DND-41 (cell line): ENCODE measurements around the gene MAP3K2.

Experiments
- ATAC-seq: fragments of 200-7000 bp; cut with Tn5 transposase; 3 replicates; pipeline ENCODE4 v1.9.1; 2021; ENCODE audit warnings: low read depth; ENCODE audit not compliant: insufficient read depth
- DNase-seq: peaks from one replicate; pipeline ENCODE4 v3.0.0-alpha.2; 2020
- H2AFZ ChIP-seq: 2 replicates; pipeline ENCODE4 v1.6.0; 2012; ENCODE audit warnings: low read depth, low read length
- H3K27ac ChIP-seq: 2 replicates; pipeline ENCODE4 v1.5.1; 2012; ENCODE audit warnings: low read length, inconsistent platforms
- H3K27me3 ChIP-seq: fragments of 200-600 bp; sonication (generic); 2 replicates; pipeline ENCODE4 v1.6.0; 2012; ENCODE audit warnings: low read length, mild to moderate bottlenecking, inconsistent platforms; ENCODE audit not compliant: insufficient read depth, poor library complexity
- H3K36me3 ChIP-seq: 2 replicates; pipeline ENCODE4 v1.5.1; 2012; ENCODE audit warnings: low read length, inconsistent platforms; ENCODE audit not compliant: insufficient read depth
- H3K4me1 ChIP-seq: 2 replicates; pipeline ENCODE4 v1.5.1; 2012; ENCODE audit warnings: mild to moderate bottlenecking, low read length; ENCODE audit not compliant: insufficient read depth
- H3K4me2 ChIP-seq: 2 replicates; pipeline ENCODE4 v1.6.0; 2012; ENCODE audit warnings: mild to moderate bottlenecking, moderate library complexity, low read length, inconsistent platforms; ENCODE audit not compliant: insufficient read depth
- H3K4me3 ChIP-seq, 2 experiments: fragments of 200-600 bp in 1 of 2; shearing (Covaris generic) in 1 of 2; 2 replicates each; pipeline ENCODE4 v1.5.1; 2012 to 2016; ENCODE audit warnings: inconsistent platforms in 2 of 2, low read length in 2 of 2, mild to moderate bottlenecking in 2 of 2, low read depth in 1 of 2, moderate library complexity in 1 of 2
- H3K79me2 ChIP-seq: 2 replicates; pipeline ENCODE4 v1.6.0; 2012; ENCODE audit warnings: low read length, inconsistent platforms; ENCODE audit not compliant: insufficient read depth
- H3K9ac ChIP-seq: 2 replicates; pipeline ENCODE4 v1.6.0; 2012; ENCODE audit warnings: low read depth, mild to moderate bottlenecking, inconsistent platforms, low read length, moderate library complexity
- H3K9me3 ChIP-seq: 2 replicates; pipeline ENCODE4 v1.5.1; 2012; ENCODE audit warnings: low read length, moderate library complexity, mild to moderate bottlenecking, inconsistent platforms; ENCODE audit not compliant: insufficient read depth, severe bottlenecking
- H4K20me1 ChIP-seq: 2 replicates; pipeline ENCODE4 v1.6.0; 2012; ENCODE audit warnings: low read length; ENCODE audit not compliant: insufficient read depth
- EZH2 ChIP-seq: IDR thresholded peaks from 3 replicates; pipeline ENCODE4 v1.6.1; 2012; ENCODE audit warnings: borderline replicate concordance, low read depth, mild to moderate bottlenecking, moderate library complexity, low read length, inconsistent platforms; ENCODE audit not compliant: severe bottlenecking
- TF ChIP-seq, protein P1 (sequence below): IDR thresholded peaks from 2 replicates; pipeline ENCODE4 v1.5.1; 2012; ENCODE audit warnings: borderline replicate concordance, low read length, moderate library complexity, mild to moderate bottlenecking; ENCODE audit not compliant: poor library complexity, severe bottlenecking; ENCODE audit errors: extremely low read depth

MAP3K2 gene

DNA sequence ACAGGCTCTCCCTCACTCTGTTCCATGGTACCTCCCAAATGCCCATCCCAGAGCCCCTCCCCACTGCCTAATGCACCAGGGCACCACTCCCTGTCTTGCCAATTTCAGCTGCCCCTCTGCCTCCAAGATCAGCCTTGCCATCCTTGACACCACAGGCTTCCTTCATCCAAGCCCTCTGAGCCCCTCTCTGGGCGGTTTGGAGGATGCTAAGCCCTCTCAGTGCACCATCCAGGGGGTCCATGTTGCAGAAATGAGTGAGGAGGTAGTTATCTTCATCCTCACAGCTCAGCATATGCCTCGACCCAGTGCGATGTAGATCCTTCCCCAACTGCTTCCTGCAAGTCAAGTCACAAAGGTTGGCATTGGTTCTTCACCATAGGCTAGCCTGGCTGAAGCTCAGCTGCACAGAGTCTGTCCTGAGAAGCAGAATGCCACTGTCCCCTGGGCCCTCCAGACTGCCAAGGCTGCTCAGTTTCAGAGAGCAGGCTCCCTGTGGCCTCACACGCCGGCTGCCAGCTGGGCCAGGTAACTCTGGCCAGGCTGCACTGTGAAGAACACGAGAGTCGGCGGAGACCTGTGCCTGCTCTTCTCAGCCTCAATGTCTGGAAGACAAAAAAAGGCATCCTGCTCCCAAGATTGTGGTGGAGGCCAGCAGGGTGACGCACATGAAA is 9.9 kb upstream of the MAP3K2 start:
- Histone ChIP-seq H3K4me3 (no peak overlapping the region), H3K27ac (no peak overlapping the region), H2AFZ (no peak overlapping the region), H3K9me3 (no peaks in the 10 kb centered on the region), H3K79me2 (no peaks in the 10 kb centered on the region), H3K4me2 (no peak overlapping the region), H3K36me3 (no peaks in the 10 kb centered on the region), H4K20me1 (no peaks in the 10 kb centered on the region), H3K27me3 (no peaks in the 10 kb centered on the region), H3K4me1 (peaks cover 3% of the 10 kb centered on the region; the same call in 1 of the 2 replicates), H3K9ac (no peak overlapping the region)
- ATAC-seq (0 out of 3 replicates have a peak, but pooled peaks have one; percentile 6), DNase-seq (no peak)
- TF ChIP-seq, protein P1, sequence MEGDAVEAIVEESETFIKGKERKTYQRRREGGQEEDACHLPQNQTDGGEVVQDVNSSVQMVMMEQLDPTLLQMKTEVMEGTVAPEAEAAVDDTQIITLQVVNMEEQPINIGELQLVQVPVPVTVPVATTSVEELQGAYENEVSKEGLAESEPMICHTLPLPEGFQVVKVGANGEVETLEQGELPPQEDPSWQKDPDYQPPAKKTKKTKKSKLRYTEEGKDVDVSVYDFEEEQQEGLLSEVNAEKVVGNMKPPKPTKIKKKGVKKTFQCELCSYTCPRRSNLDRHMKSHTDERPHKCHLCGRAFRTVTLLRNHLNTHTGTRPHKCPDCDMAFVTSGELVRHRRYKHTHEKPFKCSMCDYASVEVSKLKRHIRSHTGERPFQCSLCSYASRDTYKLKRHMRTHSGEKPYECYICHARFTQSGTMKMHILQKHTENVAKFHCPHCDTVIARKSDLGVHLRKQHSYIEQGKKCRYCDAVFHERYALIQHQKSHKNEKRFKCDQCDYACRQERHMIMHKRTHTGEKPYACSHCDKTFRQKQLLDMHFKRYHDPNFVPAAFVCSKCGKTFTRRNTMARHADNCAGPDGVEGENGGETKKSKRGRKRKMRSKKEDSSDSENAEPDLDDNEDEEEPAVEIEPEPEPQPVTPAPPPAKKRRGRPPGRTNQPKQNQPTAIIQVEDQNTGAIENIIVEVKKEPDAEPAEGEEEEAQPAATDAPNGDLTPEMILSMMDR = no peak
- no peak for TF ChIP-seq EZH2

DNA sequence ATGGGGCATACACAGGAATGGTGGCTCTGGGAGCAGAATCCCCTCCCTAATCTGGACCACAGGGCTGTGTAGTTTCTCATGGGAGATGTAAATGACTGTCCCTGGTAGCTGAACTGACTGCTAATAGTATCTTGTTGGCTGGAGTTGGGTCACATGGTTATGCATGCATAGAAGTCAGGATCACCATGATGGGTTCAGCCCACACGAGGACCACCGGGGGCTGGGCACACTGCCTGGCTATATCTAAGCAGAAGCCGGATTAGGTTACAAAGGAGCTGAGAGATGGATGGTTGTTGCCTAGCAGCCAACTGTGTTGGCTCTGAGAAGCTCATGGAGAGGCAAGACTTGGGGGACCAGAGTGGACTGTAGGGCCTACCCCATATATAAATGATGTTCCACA is 6.7 kb upstream of the MAP3K2 start:
- Histone ChIP-seq H3K9me3 (no peaks in the 10 kb centered on the region), H3K79me2 (no peaks in the 10 kb centered on the region), H2AFZ (no peak overlapping the region), H3K27ac (no peak overlapping the region), H3K4me2 (no peak overlapping the region), H3K36me3 (no peaks in the 10 kb centered on the region), H3K9ac (no peak overlapping the region), H3K27me3 (no peaks in the 10 kb centered on the region), H4K20me1 (no peaks in the 10 kb centered on the region), H3K4me3 (no peak overlapping the region), H3K4me1 (peaks cover 10% of the 10 kb centered on the region)
- ATAC-seq (no peak), DNase-seq (no peak)
- TF ChIP-seq EZH2 = no peak
- TF ChIP-seq, protein P1 = no peak

DNA sequence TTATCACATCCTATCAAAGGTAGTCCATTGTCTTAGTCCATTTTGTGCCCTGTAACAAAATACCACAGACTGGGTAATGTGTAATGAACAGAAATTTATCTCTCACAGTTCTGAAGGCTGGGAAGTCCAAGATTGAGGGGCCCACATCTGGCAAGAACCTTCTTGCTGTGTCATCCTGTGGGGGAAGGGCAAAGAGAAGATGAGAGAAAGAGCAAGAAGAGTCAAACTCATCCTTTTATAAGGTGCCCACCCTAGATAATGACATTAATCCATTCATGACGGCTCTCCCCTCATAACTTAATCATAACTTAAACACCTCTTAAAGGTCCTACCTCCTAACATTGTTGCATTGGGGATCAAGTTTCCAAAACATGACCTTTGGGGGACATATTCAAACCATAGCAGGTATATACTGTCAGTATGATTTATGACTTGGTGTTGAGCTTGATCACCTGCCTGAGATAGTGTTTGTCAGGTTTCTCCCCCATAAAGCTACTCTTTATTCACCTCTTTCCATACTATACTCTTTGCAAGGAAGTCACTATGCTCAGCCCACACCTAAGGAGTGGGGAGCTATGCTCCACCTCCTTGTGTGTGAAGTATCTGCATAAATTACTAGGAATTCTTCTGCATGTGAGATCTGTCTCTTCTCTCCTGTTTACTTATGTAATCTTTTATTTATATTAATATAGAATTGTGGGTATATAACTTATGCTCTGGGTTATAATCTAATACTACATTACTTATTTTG is 5.2 kb upstream of the MAP3K2 start:
- Histone ChIP-seq H3K4me2 (no peak overlapping the region), H4K20me1 (no peaks in the 10 kb centered on the region), H3K27ac (no peak overlapping the region), H3K4me1 (peaks cover 19% of the 10 kb centered on the region), H3K9ac (no peak overlapping the region), H3K4me3 (no peak overlapping the region), H3K9me3 (no peaks in the 10 kb centered on the region), H3K27me3 (no peaks in the 10 kb centered on the region), H3K36me3 (no peaks in the 10 kb centered on the region), H3K79me2 (no peaks in the 10 kb centered on the region), H2AFZ (no peak overlapping the region)
- TF ChIP-seq, protein P1 = no peak
- TF ChIP-seq EZH2 = no peak
- ATAC-seq (no peak), DNase-seq (no peak)
